Skeletal muscle tissue (tissue), 4 donors: ENCODE measurements around the gene JPH3. TPM values are rescaled to one million over a fixed set of nuclear protein-coding genes. Genes with fewer than 3 reads are reported as not detected.

Experiments
- H3K27ac ChIP-seq: one replicate; pipeline ENCODE4 v1.7.0; 2013; ENCODE audit warnings: mild to moderate bottlenecking, low read depth, low read length, inconsistent platforms
- H3K27me3 ChIP-seq, 3 donors: one replicate each; pipeline ENCODE4 v1.7.0; 2013; ENCODE audit warnings: low read length in 3 of 3; ENCODE audit not compliant: control insufficient read depth in 3 of 3, insufficient read depth in 3 of 3
- H3K36me3 ChIP-seq, 3 donors: one replicate each; pipeline ENCODE4 v1.7.0; 2013; ENCODE audit warnings: low read length in 3 of 3; ENCODE audit not compliant: control insufficient read depth in 3 of 3, insufficient read depth in 3 of 3
- H3K4me1 ChIP-seq, 3 donors: one replicate each; pipeline ENCODE4 v1.7.0; 2013; ENCODE audit warnings: low read length in 3 of 3, mild to moderate bottlenecking in 3 of 3; ENCODE audit not compliant: control insufficient read depth in 3 of 3, insufficient read depth in 3 of 3
- H3K4me3 ChIP-seq, 3 donors: one replicate each; pipeline ENCODE4 v1.7.0; 2013; ENCODE audit warnings: low read length in 3 of 3
- H3K9ac ChIP-seq, 3 donors: one replicate each; pipeline ENCODE4 v1.7.0; 2013; ENCODE audit warnings: low read length in 3 of 3, mild to moderate bottlenecking in 3 of 3, moderate library complexity in 2 of 3, low read depth in 1 of 3
- H3K9me3 ChIP-seq, 3 donors: one replicate each; pipeline ENCODE4 v1.7.0; 2013; ENCODE audit warnings: low read length in 3 of 3; ENCODE audit not compliant: control insufficient read depth in 3 of 3
- total RNA-seq: library from RNA; depleted of rRNA; stranded (reverse); fragments of >200 nt; gene quantifications from one replicate; pipeline ENCODE4 v1.2.3, GENCODE V29; 2014
- donor health status: Osteomylitis.

The JPH3 gene
- total RNA-seq, 1 donor from 2014 or later: not detected

- H3K9ac ChIP-seq: no peak overlapping the region
- H3K36me3 ChIP-seq: peaks cover 9 to 12% (median 9%) of the 10 kb centered on the region in 3 donors
These were observed 94.4 kb downstream of the JPH3 start for GRCh38 chr16:87696726-87697125.

GRCh38 chr16:87697256-87697655, 94.9 kb downstream of the JPH3 start:
- peaks cover 9 to 12% (median 10%) of the 10 kb centered on the region in 3 donors for H3K36me3 ChIP-seq
- no peaks in the 10 kb centered on the region for H3K9me3 ChIP-seq
- no peaks in the 10 kb centered on the region for H3K4me1 ChIP-seq

More at GRCh38 chr16:87696726-87697125, 94.4 kb downstream of the JPH3 start:
- Histone ChIP-seq H3K4me1 (peaks cover 0 to 5% (median 3%) of the 10 kb centered on the region in 3 donors), H3K9me3 (no peaks in the 10 kb centered on the region), H3K27me3 (peaks cover 0 to 6% (median 4%) of the 10 kb centered on the region in 3 donors), H3K27ac (no peak overlapping the region), H3K4me3 (no peak overlapping the region)

GRCh38 chr16:87697792-87698191, 95.5 kb downstream of the JPH3 start:
- no peaks in the 10 kb centered on the region for H3K4me1 ChIP-seq

More at GRCh38 chr16:87697256-87697655, 94.9 kb downstream of the JPH3 start:
- Histone ChIP-seq H3K27me3 (peaks cover 0 to under 1% (median 0%) of the 10 kb centered on the region in 3 donors), H3K9ac (no peak overlapping the region), H3K27ac (no peak overlapping the region), H3K4me3 (no peak overlapping the region)

GRCh38 chr16:87698241-87698640, 95.9 kb downstream of the JPH3 start:
- Histone ChIP-seq H3K27ac (no peak overlapping the region), H3K4me1 (no peaks in the 10 kb centered on the region), H3K9ac (no peak overlapping the region), H3K9me3 (no peaks in the 10 kb centered on the region), H3K27me3 (no peaks in the 10 kb centered on the region), H3K4me3 (no peak overlapping the region), H3K36me3 (peaks cover 12 to 13% (median 12%) of the 10 kb centered on the region in 3 donors)

More at GRCh38 chr16:87697792-87698191, 95.5 kb downstream of the JPH3 start:
- Histone ChIP-seq H3K9ac (no peak overlapping the region), H3K4me3 (no peak overlapping the region), H3K36me3 (peaks cover 9 to 12% (median 10%) of the 10 kb centered on the region in 3 donors), H3K9me3 (no peaks in the 10 kb centered on the region), H3K27ac (no peak overlapping the region), H3K27me3 (no peaks in the 10 kb centered on the region)

GRCh38 chr16:87698676-87699199, 96.4 kb downstream of the JPH3 start:
- no peaks in the 10 kb centered on the region for H3K4me1 ChIP-seq
- peaks cover 14 to 15% (median 15%) of the 10 kb centered on the region in 3 donors for H3K36me3 ChIP-seq
- H3K27me3 ChIP-seq: no peaks in the 10 kb centered on the region
- no peak overlapping the region for H3K9ac ChIP-seq
- H3K9me3 ChIP-seq: no peaks in the 10 kb centered on the region
- no peak overlapping the region for H3K4me3 ChIP-seq
- no peak overlapping the region for H3K27ac ChIP-seq

GRCh38 chr16:87700406-87701077, 98.2 kb downstream of the JPH3 start:
- H3K9ac ChIP-seq: no peak overlapping the region
- no peak overlapping the region for H3K27ac ChIP-seq
- no peaks in the 10 kb centered on the region for H3K27me3 ChIP-seq
- H3K36me3 ChIP-seq: peaks cover 14 to 15% (median 15%) of the 10 kb centered on the region in 3 donors
- no peaks in the 10 kb centered on the region for H3K4me1 ChIP-seq
- no peaks in the 10 kb centered on the region for H3K9me3 ChIP-seq
- no peak overlapping the region for H3K4me3 ChIP-seq

GRCh38 chr16:87701078-87701460, 98.8 kb downstream of the JPH3 start:
- H3K27me3 ChIP-seq: no peaks in the 10 kb centered on the region
- no peak overlapping the region for H3K4me3 ChIP-seq
- no peaks in the 10 kb centered on the region for H3K4me1 ChIP-seq
- H3K36me3 ChIP-seq: peaks cover 9 to 15% (median 13%) of the 10 kb centered on the region in 3 donors
- H3K27ac ChIP-seq: no peak overlapping the region
- H3K9ac ChIP-seq: no peak overlapping the region
- no peaks in the 10 kb centered on the region for H3K9me3 ChIP-seq

- no peak overlapping the region for H3K9ac ChIP-seq
- no peaks in the 10 kb centered on the region for H3K4me1 ChIP-seq
- H3K27ac ChIP-seq: no peak overlapping the region
- H3K27me3 ChIP-seq: no peaks in the 10 kb centered on the region
- no peaks in the 10 kb centered on the region for H3K9me3 ChIP-seq
- no peak overlapping the region for H3K4me3 ChIP-seq
- peaks cover 9 to 15% (median 10%) of the 10 kb centered on the region in 3 donors for H3K36me3 ChIP-seq
These were observed 99.2 kb downstream of the JPH3 start for GRCh38 chr16:87701505-87701921.

- Histone ChIP-seq H3K27me3 (no peaks in the 10 kb centered on the region), H3K36me3 (peaks cover 10 to 19% (median 13%) of the 10 kb centered on the region in 3 donors), H3K4me1 (no peaks in the 10 kb centered on the region), H3K4me3 (no peak overlapping the region), H3K9me3 (no peaks in the 10 kb centered on the region), H3K9ac (no peak overlapping the region), H3K27ac (no peak overlapping the region)
These were observed 100.1 kb downstream of the JPH3 start for GRCh38 chr16:87702325-87702811.

GRCh38 chr16:87703071-87703470, 100.8 kb downstream of the JPH3 start:
- no peaks in the 10 kb centered on the region for H3K9me3 ChIP-seq
- H3K36me3 ChIP-seq: peaks cover 13 to 25% (median 17%) of the 10 kb centered on the region in 3 donors
- H3K27ac ChIP-seq: no peak overlapping the region
- H3K4me3 ChIP-seq: no peak overlapping the region
- H3K9ac ChIP-seq: no peak overlapping the region
- no peaks in the 10 kb centered on the region for H3K27me3 ChIP-seq
- H3K4me1 ChIP-seq: no peaks in the 10 kb centered on the region
